SJCRH30 (cell line): ENCODE measurements around the gene GRIK1. TPM values are rescaled to one million over a fixed set of nuclear protein-coding genes. Genes with fewer than 3 reads are reported as not detected.

Experiments
- DNase-seq, 2 experiments: peaks; one replicate each; pipeline ENCODE4 v3.0.0-alpha.2; 2015 to 2020
- H3K27ac ChIP-seq: fragments of 250-450 bp; sonication (Bioruptor Pico); 2 replicates; pipeline ENCODE4 v1.5.1; 2020; ENCODE audit warnings: mild to moderate bottlenecking, moderate library complexity
- H3K27me3 ChIP-seq: fragments of 250-450 bp; sonication (Bioruptor Pico); 2 replicates; pipeline ENCODE4 v1.5.1; 2020; ENCODE audit warnings: mild to moderate bottlenecking, moderate library complexity
- H3K36me3 ChIP-seq: fragments of 250-450 bp; sonication (Bioruptor Pico); 2 replicates; pipeline ENCODE4 v1.5.1; 2020; ENCODE audit warnings: mild to moderate bottlenecking, moderate library complexity
- H3K4me1 ChIP-seq: fragments of 250-450 bp; sonication (Bioruptor Pico); 2 replicates; pipeline ENCODE4 v1.5.1; 2020; ENCODE audit warnings: mild to moderate bottlenecking, moderate library complexity
- H3K4me3 ChIP-seq: fragments of 250-450 bp; sonication (Bioruptor Pico); 2 replicates; pipeline ENCODE4 v1.5.1; 2020; ENCODE audit warnings: mild to moderate bottlenecking, moderate library complexity
- H3K9me3 ChIP-seq: fragments of 250-450 bp; sonication (Bioruptor Pico); replicated peaks from 2 replicates; pipeline ENCODE4 v1.5.1; 2020; ENCODE audit warnings: mild to moderate bottlenecking, moderate library complexity
- total RNA-seq: library from RNA; depleted of rRNA; stranded (reverse); fragments of >200 nt; shearing (Covaris generic); gene quantifications from 2 replicates; pipeline ENCODE4 v1.2.3, GENCODE V29; 2014

Gene GRIK1
- total RNA-seq, 1 experiment from 2014 or later = not detected

- Histone ChIP-seq H3K4me3 (no peak overlapping the region), H3K36me3 (no peaks in the 10 kb centered on the region), H3K27me3 (no peaks in the 10 kb centered on the region), H3K27ac (no peak overlapping the region), H3K9me3 (no peaks in the 10 kb centered on the region), H3K4me1 (no peaks in the 10 kb centered on the region)
- DNase-seq = no peak
Measured at GRCh38 chr21:29801122-29801521, 138.7 kb downstream of the GRIK1 start.

GRCh38 chr21:29800056-29800455 lies 139.7 kb downstream of the GRIK1 start:
- no peak overlapping the region for H3K4me3 ChIP-seq
- no peak for DNase-seq
- H3K9me3 ChIP-seq = no peaks in the 10 kb centered on the region
- no peaks in the 10 kb centered on the region for H3K4me1 ChIP-seq
- H3K27ac ChIP-seq = no peak overlapping the region
- no peaks in the 10 kb centered on the region for H3K36me3 ChIP-seq
- no peaks in the 10 kb centered on the region; the same call in 1 of the 2 replicates for H3K27me3 ChIP-seq

GRCh38 chr21:29798840-29799239 lies 141.0 kb downstream of the GRIK1 start:
- H3K27ac ChIP-seq = no peak overlapping the region

GRCh38 chr21:29797155-29797554 lies 142.6 kb downstream of the GRIK1 start:
- DNase-seq = no peak
- Histone ChIP-seq H3K4me1 (no peaks in the 10 kb centered on the region), H3K4me3 (no peak overlapping the region), H3K9me3 (no peaks in the 10 kb centered on the region), H3K27ac (no peak overlapping the region), H3K36me3 (no peaks in the 10 kb centered on the region), H3K27me3 (no peaks in the 10 kb centered on the region; the same call in 1 of the 2 replicates)

More at GRCh38 chr21:29798840-29799239, 141.0 kb downstream of the GRIK1 start:
- DNase-seq = no peak
- Histone ChIP-seq H3K36me3 (no peaks in the 10 kb centered on the region), H3K4me3 (no peak overlapping the region), H3K4me1 (no peaks in the 10 kb centered on the region), H3K9me3 (no peaks in the 10 kb centered on the region), H3K27me3 (no peaks in the 10 kb centered on the region; the same call in 1 of the 2 replicates)

GRCh38 chr21:29793712-29794111 lies 146.1 kb downstream of the GRIK1 start:
- H3K27me3 ChIP-seq = no peaks in the 10 kb centered on the region; the same call in 1 of the 2 replicates
- H3K4me1 ChIP-seq = no peaks in the 10 kb centered on the region
- no peak overlapping the region for H3K27ac ChIP-seq
- H3K9me3 ChIP-seq = no peaks in the 10 kb centered on the region
- DNase-seq = no peak
- H3K36me3 ChIP-seq = no peaks in the 10 kb centered on the region
- no peak overlapping the region for H3K4me3 ChIP-seq

GRCh38 chr21:29789393-29789792 lies 150.4 kb downstream of the GRIK1 start:
- Histone ChIP-seq H3K9me3 (no peaks in the 10 kb centered on the region), H3K36me3 (no peaks in the 10 kb centered on the region), H3K27ac (no peak overlapping the region), H3K4me1 (no peaks in the 10 kb centered on the region), H3K4me3 (no peak overlapping the region), H3K27me3 (no peaks in the 10 kb centered on the region)
- no peak for DNase-seq

GRCh38 chr21:29788752-29789151 lies 151.0 kb downstream of the GRIK1 start:
- no peaks in the 10 kb centered on the region for H3K27me3 ChIP-seq
- no peak overlapping the region for H3K27ac ChIP-seq
- H3K4me1 ChIP-seq = no peaks in the 10 kb centered on the region
- no peaks in the 10 kb centered on the region for H3K36me3 ChIP-seq
- H3K4me3 ChIP-seq = no peak overlapping the region
- DNase-seq = no peak
- no peaks in the 10 kb centered on the region for H3K9me3 ChIP-seq

GRCh38 chr21:29787361-29787909 lies 152.4 kb downstream of the GRIK1 start:
- Histone ChIP-seq H3K36me3 (no peaks in the 10 kb centered on the region), H3K27ac (no peak overlapping the region), H3K9me3 (no peaks in the 10 kb centered on the region), H3K27me3 (no peaks in the 10 kb centered on the region), H3K4me1 (no peaks in the 10 kb centered on the region), H3K4me3 (no peak overlapping the region)
- DNase-seq = no peak

- no peak overlapping the region for H3K4me3 ChIP-seq
- H3K9me3 ChIP-seq = no peaks in the 10 kb centered on the region
- no peaks in the 10 kb centered on the region for H3K36me3 ChIP-seq
- H3K27ac ChIP-seq = no peak overlapping the region
- H3K27me3 ChIP-seq = no peaks in the 10 kb centered on the region
- H3K4me1 ChIP-seq = no peaks in the 10 kb centered on the region
- DNase-seq = no peak
Measured at GRCh38 chr21:29786496-29787360, 153.1 kb downstream of the GRIK1 start.

- Histone ChIP-seq H3K27me3 (no peaks in the 10 kb centered on the region), H3K27ac (no peak overlapping the region), H3K4me3 (no peak overlapping the region), H3K4me1 (no peaks in the 10 kb centered on the region), H3K9me3 (no peaks in the 10 kb centered on the region), H3K36me3 (no peaks in the 10 kb centered on the region)
- DNase-seq = no peak
Measured at GRCh38 chr21:29777160-29777559, 162.6 kb downstream of the GRIK1 start.

GRCh38 chr21:29775462-29775861 lies 164.3 kb downstream of the GRIK1 start:
- H3K27ac ChIP-seq = no peak overlapping the region
- H3K4me3 ChIP-seq = no peak overlapping the region
- no peaks in the 10 kb centered on the region for H3K9me3 ChIP-seq
- no peak for DNase-seq
- H3K27me3 ChIP-seq = no peaks in the 10 kb centered on the region
- no peaks in the 10 kb centered on the region for H3K36me3 ChIP-seq
- no peaks in the 10 kb centered on the region for H3K4me1 ChIP-seq

- no peaks in the 10 kb centered on the region for H3K9me3 ChIP-seq
- no peak for DNase-seq
Measured at GRCh38 chr21:29771491-29772066, 168.2 kb downstream of the GRIK1 start.

GRCh38 chr21:29763674-29764073 lies 176.1 kb downstream of the GRIK1 start:
- DNase-seq = no peak
- H3K27ac ChIP-seq = no peak overlapping the region
- H3K4me3 ChIP-seq = no peak overlapping the region
- no peaks in the 10 kb centered on the region for H3K27me3 ChIP-seq
- H3K4me1 ChIP-seq = no peaks in the 10 kb centered on the region
- H3K36me3 ChIP-seq = no peaks in the 10 kb centered on the region
- H3K9me3 ChIP-seq = no peaks in the 10 kb centered on the region

More at GRCh38 chr21:29771491-29772066, 168.2 kb downstream of the GRIK1 start:
- Histone ChIP-seq H3K36me3 (no peaks in the 10 kb centered on the region), H3K4me1 (no peaks in the 10 kb centered on the region), H3K27me3 (no peaks in the 10 kb centered on the region), H3K4me3 (no peak overlapping the region), H3K27ac (no peak overlapping the region)

GRCh38 chr21:29762570-29763082 lies 177.2 kb downstream of the GRIK1 start:
- H3K27ac ChIP-seq = no peak overlapping the region
- no peaks in the 10 kb centered on the region for H3K9me3 ChIP-seq
- no peaks in the 10 kb centered on the region for H3K27me3 ChIP-seq
- H3K36me3 ChIP-seq = no peaks in the 10 kb centered on the region
- H3K4me3 ChIP-seq = no peak overlapping the region
- no peak for DNase-seq
- no peaks in the 10 kb centered on the region for H3K4me1 ChIP-seq

GRCh38 chr21:29753216-29753615 lies 186.6 kb downstream of the GRIK1 start:
- H3K27me3 ChIP-seq = no peaks in the 10 kb centered on the region
- H3K27ac ChIP-seq = no peak overlapping the region
- no peaks in the 10 kb centered on the region for H3K9me3 ChIP-seq

More at GRCh38 chr21:29753216-29753615, 186.6 kb downstream of the GRIK1 start:
- DNase-seq = no peak
- no peaks in the 10 kb centered on the region for H3K4me1 ChIP-seq
- no peaks in the 10 kb centered on the region for H3K36me3 ChIP-seq
- H3K4me3 ChIP-seq = no peak overlapping the region
